GM19467 (cell line): ENCODE measurements around the gene ATP11A.
"Not testable (repeated sequence)": the region's sequence is repeated elsewhere in the genome, so short reads cannot be mapped to it uniquely, and the experiment has no call there.

Experiments
- ATAC-seq: cut with Tn5 transposase; IDR thresholded peaks from one replicate; pipeline ENCODE4 v1.9.1; 2021; ENCODE audit warnings: mild to moderate bottlenecking, moderate library complexity; ENCODE audit not compliant: unreplicated experiment

Gene ATP11A

DNA sequence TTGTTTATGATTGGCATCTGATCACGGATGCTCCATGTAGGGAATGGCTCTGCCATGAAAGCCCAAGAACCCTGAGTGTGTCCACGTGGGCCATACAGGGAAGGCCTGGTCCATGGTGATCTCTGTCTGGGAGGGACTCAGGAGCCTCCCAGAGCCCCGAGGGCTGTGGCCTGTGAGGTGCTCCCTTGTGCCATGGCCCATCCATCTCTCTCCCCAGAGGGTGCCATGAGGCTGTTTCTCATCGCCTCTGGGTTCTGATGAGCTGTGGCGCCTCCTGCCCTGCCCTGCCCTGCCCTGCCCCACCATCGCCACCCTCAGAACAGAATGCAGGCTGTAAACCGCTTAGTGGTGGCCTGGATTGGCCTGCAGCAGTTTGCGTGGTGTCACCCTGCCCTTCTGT lies 83.1 kb downstream of the ATP11A start:
- ATAC-seq, result no peak

GRCh38 chr13:112773601-112774447 lies 84.0 kb downstream of the ATP11A start:
- no peak for ATAC-seq

DNA sequence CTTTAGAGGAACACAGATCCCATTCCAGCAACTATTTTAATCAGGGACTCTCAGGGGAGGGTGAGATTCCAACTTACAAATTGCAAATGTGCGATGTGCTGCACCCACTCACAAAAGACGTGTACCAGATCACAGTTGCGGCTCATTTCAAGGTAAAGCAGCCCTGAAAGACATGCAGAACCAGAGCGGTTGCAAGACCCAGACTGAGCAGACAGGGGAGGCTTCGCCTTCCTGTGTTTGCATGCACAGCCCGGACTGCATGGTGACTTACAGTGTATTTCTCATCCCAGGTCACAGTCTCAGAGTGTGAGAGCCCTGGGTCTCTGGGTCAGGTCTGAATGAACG lies 84.6 kb downstream of the ATP11A start:
- no peak for ATAC-seq

DNA sequence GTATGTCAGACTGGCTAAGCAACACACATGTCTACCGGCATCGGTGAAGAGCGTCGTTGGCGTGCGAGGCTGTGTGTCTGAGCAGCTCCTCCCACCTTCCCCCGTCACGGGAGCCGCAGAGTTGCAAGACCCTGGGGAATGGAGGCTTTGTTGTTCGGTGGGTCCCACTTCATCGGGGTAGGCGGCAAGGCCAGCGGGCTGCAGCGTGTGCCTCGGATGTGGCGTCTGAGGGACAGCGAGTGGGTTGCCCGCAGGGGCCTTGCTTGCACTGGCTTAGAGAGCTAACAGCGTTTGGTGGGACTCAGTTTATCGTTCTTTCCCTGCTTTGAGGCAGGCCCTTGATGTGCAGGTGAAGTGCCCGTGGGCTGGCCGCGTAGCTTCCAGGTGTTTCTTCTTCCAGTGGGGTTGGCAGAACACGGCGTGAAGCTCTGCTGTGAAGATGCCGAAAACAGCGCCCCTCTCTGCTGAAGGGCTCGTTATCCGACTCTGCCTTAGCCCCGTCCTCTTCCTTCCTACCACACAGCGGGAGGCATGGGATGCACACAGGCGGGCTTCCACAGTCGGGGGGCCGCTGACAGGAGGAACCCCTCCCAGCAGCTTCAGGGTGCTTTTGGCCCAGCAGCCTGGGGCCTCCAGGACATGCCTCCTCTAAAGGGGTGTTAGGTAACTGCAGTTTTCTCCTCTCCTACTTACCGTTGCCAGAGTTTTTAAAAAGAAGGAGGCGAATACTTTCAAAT lies 85.2 kb downstream of the ATP11A start:
- ATAC-seq, result no peak

GRCh38 chr13:112775791-112776279 lies 86.0 kb downstream of the ATP11A start:
- no peak for ATAC-seq

DNA sequence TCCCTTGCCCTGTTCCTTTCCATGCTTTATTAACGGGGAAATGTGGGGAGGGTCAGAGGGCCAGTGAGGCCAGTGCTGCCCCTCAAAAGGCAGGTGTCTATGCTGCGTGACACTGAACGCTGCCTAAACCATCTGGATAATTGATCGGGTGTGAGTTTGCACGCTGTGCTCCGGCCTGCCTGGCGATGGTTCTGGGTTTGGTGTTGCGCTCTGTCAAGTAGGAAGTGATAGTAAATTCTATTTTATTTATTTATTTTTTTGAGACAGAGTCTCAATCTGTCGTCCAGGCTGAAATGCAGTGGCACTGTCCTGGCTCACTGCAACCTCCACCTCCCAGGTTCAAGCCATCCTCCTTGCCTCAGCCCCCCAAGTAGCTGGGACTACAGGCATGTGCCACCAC lies 86.5 kb downstream of the ATP11A start:
- no peak for ATAC-seq

DNA sequence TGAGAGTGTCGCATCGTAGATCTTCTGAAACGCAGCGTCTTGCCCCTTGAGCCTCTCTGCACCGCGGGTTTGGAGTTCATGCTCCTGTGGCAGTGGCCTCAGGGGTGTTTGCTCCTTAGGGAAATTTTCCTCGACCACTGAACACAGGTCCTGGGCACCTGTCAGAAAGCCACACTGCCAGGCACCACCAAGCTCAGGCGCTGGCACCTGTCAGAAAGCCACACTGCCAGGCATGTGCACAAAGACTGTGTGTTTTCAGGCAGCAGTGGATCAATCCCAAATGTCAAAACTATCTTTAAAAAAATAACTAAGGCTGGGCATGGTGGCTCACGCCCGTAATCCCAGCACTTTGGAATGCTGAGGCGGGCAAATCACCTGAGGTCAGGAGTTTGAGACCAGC lies 87.1 kb downstream of the ATP11A start:
- no peak for ATAC-seq

DNA sequence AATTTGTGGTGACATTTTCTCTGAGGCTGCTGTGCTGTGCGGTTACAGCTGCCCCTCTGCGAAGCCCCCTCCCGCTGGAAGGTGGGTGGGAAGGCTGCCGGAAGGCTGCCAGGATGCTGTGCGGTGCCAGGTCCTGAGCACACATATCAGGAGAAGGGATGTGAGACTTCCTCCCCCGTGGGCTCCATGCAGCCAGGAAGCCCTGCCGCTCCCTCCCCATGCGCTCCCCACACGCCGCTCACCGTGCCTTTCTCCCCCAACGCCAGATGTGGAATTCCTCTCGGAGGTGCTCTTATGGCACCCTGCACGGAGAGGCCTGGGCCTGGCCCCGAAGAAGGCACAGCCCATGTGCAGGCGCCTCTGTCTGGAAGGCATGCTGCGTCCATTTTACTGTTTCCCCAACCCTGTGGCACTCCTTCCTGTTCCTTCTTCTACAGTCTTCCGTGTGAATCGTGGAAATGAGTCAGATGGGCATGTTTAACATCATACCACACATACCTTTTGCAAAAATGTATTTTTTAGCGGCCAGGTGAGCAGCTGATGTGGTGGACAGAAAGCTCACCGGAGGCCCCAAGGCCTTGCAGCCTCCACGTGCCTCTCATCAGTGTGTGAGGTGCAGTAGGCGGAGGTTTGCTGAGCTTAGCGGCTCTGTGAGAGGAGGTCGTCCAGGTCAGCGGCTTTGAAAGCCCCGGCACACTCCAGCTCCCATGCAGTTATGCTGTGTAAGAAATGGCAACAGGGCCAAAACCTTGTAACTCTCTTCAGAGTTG lies 88.0 kb downstream of the ATP11A start:
- no peak for ATAC-seq

- no peak for ATAC-seq
These were observed 90.2 kb downstream of the ATP11A start for GRCh38 chr13:112779856-112780604.

DNA sequence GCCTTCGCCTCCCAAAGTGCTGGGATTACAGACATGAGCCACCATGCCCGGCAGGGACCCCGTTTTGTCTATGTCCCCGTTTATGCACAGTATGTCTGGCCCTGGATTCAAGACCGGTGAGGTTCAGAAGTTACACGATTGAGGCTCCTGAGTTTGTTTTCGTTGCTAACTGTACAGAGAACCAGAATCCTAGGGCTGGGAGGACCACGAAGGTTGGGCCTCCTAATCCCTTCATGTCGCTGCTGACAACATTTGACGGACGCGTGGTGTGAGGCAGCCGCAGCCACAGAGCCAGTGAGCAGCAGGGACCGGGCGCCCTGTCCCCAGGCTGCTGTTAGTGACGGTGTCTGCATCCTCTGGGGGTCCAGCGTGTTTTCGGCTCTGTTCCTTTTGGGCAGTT lies 91.4 kb downstream of the ATP11A start:
- no peak for ATAC-seq

DNA sequence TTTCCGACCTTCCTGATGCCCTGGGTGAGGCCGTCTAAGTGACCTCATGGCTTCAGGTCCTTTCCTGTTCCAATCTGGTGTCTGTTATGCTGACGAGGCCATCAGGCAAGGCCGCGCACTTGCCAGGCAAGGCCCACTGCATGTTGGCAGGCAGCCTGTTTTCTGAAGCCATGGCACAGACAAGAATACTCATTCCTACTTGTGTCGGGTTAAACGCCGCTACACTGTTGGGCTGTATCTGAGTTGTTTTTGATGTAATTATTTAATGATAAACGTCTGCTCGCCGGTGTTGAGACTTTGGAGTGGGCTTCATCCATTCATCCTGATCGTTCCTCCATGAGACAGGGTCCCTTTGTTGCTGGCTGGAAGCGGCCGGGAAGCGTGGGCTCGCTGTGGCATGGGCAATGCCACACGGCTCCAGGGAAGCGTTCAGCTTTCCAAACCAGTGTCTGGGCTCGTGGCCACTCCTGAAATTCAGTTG lies 92.1 kb downstream of the ATP11A start:
- ATAC-seq, result no peak

DNA sequence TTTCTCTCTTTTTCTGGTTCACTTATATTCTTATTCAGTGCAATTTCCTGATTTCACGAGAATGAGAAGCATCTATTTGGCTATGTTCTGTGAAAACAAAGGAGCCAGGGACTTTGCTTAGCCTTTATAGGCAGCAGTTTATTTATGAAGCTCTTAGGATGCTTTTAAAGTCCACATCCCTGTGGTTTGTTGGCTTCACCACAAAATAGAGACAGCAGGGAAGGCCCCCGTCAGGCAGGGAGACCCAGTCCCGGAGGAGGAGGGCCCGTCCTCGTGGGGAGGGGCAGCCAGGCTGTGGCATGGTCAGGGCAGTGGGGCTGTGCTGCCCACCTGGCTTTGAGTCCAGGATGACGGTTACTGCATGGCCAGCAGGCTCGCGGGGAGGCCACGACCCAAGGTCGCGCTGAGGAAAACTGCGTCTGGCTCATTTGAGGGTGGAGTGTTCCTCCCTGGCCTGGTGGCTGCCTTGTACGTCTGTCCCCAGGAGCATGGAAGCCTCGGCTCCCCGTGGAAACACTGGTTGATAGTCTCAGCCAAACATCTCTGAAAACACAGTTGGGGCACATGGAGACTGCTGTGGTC lies 92.7 kb downstream of the ATP11A start:
- no peak for ATAC-seq

GRCh38 chr13:112783135-112783977 lies 93.5 kb downstream of the ATP11A start:
- no peak for ATAC-seq

DNA sequence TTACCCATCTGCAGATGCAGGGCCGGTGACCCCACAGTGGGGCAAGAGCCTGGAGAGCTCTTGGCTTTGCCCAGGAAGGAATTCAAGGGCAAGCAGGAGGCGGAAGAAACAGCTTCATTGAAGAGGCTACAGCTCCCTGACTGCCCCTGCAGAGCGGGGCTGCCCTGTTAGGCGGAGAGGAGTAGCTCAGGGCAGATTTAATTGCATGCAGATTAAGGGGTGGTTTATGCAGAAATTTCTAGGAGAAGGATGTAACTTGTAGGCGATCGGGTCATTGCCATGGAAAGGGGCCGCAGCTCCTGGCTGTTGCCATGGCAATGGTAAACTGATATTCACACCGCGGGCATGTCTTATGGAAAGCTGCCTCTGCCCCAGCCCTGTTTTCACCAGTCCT lies 94.1 kb downstream of the ATP11A start:
- ATAC-seq, result no peak

DNA sequence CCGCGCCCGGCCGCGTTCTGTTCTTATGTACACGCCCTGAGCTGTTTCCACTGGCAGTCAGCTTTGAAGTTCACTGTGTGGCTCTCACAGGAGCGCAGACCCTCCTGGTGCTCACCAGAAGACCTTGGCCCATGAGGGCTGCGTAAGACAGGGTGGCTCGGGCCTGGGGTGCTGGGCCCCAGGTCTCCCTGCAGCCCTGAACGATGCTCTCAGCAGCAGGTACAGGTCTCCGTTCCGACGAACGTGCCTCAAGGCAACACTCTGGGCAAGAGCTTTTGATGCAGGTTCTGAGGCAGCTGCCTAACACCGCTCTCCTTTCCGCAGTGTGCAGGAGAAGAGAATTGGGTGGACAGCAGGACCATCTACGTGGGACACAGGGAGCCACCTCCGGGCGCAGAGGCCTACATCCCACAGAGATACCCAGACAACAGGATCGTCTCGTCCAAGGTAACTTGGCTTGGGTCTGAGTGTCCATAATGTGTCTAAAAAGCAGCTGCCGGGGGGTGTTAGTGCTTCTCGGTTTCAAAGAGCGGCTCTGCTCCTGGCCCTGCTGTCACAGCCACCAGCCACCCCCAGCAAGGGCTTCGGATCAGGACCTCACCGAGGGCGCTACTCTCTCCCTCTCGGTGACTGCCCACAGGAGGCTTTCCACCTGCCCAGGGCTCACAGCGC lies 95.1 kb downstream of the ATP11A start:
- no peak for ATAC-seq

- no peak for ATAC-seq
These were observed 95.6 kb downstream of the ATP11A start for GRCh38 chr13:112785483-112785856.

DNA sequence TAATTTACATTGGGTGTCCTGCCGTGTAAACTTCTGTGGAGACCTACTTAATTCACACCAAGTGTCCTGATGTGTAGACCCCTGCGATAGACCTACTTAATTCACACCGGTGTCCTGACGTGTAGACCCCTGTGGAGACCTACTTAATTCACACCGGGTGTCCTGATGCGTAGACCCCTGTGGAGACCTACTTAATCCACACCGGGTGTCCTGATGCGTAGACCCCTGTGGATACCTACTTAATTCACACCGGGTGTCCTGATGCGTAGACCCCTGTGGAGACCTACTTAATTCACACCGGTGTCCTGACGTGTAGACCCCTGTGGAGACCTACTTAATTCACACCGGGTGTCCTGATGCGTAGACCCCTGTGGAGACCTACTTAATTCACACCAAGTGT lies 97.0 kb downstream of the ATP11A start:
- ATAC-seq, result not testable (repeated sequence)

DNA sequence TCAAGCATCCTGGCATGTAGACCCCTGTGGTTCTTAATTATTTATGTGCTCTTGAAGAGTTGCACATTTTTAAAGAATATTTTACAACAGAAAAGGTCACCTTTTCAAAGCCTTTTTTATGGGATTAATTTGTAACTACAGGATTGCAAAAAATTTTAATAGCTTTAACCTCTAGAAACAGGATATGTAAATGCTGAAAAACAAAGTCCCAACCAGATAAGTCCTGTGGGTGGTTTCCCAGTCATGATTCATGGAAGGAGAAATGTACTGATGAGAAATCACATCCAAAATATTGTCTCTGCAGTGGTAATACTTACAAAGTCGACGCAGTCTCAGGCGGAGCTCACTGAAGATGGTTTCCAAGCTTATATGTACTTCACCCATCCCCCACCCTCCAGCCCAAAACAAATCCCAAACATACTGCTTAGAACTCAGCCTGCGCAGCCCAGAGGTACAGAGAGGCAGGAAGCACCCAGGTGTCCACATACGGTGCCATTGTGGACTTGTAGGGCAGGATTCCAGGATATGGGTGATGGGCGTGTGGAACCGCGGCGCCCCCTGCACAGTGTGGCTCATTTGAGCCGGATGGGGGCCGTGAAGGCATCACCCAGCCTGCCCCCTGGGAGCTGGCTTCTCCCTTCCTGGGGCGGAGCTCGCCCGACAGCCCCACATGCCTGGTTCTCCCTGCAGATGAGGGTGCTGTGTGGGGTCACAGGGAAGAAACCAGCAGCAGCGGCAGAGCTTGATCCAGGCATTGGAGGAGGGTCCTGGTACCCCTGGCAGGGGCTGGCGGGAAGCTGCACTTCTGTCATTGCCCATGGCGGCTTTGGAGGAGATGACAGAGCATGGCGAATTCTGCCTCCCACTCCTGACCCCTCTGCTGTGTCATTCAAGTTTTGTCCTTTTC lies 101.2 kb downstream of the ATP11A start:
- ATAC-seq, result no peak
